Measurements from ENCODE around the gene MBLAC1. TPM values are rescaled to one million over a fixed set of nuclear protein-coding genes. Genes with fewer than 3 reads are reported as not detected.

Gene MBLAC1
- total and polyA plus RNA-seq, 9 of the 15 experiments (the other 6 are each of a cell fraction or from before 2014, with no cell fraction given), result 0.03 to 3.1 (median 0.52) TPM

GRCh38 chr7:100081535-100082102 is 45.1 kb upstream of the MBLAC1 start, which contains the start of gene ZNF3:
TSS of gene ZNF3 (minus strand) at chr7:100081723. CDS start at chr7:100077357, 4,366 bp downstream.
- Histone ChIP-seq H4K20me1 (replicated peaks; ENCODE audit: control insufficient read depth, insufficient read depth, low read length) (no peaks in the 10 kb centered on the region), H2AFZ (ENCODE audit: low read depth, low read length) (peak within 1 kb of the TSS; percentile 96), H3K36me3 (ENCODE audit: control insufficient read depth, insufficient read depth, low read length) (peaks cover 34% of the 10 kb centered on the region), H3K9me1 (ENCODE audit: control insufficient read depth, insufficient read depth, low read length) (peaks cover 4% of the 10 kb centered on the region), H3K4me3 (peak within 1 kb of the TSS; percentile 67), H3K4me1 (replicated peaks in 1 of 2; ENCODE audit: control insufficient read depth in 2 of 2, insufficient read depth in 2 of 2, low read length in 2 of 2) (peaks cover 10 to 26% of the 10 kb centered on the region in 2 experiments; a peak in 4 of 5 replicates), H3K27me3 (ENCODE audit: control insufficient read depth in 2 of 2, insufficient read depth in 2 of 2, low read length in 2 of 2) (no peaks in the 10 kb centered on the region), H3K27ac (ENCODE audit: extremely low read depth, low read depth, low read length) (peak within 1 kb of the TSS; percentile 90), H3K79me2 (ENCODE audit: control insufficient read depth, insufficient read depth, low read length) (peaks cover 47% of the 10 kb centered on the region), H3K9me3 (replicated peaks; ENCODE audit: control insufficient read depth, insufficient read depth, low read depth, low read length) (peaks cover 4% of the 10 kb centered on the region; the same call in 1 of the 2 replicates), H3K9ac (ENCODE audit: insufficient read depth in 1 of 2, low read depth in 2 of 2, low read length in 2 of 2) (peak within 1 kb of the TSS; percentile 92 to 98), H3K4me2 (ENCODE audit: insufficient read depth, low read length) (peak within 1 kb of the TSS; percentile 99)
- under 1% methylated on average over 51 of the region's 55 CpGs for WGBS (ENCODE audit: insufficient coverage, low coverage, missing lambda C conversion rate)
- no TSS peak for BruUV-seq (replicated peaks)
- DNase-seq (ENCODE audit: extremely low read depth in 1 of 4, low spot score in 3 of 4) (peak; percentile 92 to 100 (median 95)), FAIRE-seq (peak; percentile 94), ATAC-seq (peak; percentile 92)
- in situ Hi-C loops (cut with MboI) (no loop called here), intact Hi-C loops (cut with micrococcal nuclease) (loop anchor here (1.0 to 5.0 kb wide), 8 partner anchors 20 to 168 kb away; partner anchors contain the start of genes AP4M1, CNPY4, MBLAC1 and MCM7)
- ChIA-PET POLR2A (interaction anchor here (0.6 to 4.4 kb wide), 10 partner anchors 10 to 54 kb away, joined by 3 to 20 read pairs (median 6); partner anchors contain the start of genes AP4M1 and MCM7), CTCF (ENCODE audit: low intra/inter-chr PET ratio) (interaction anchor here (0.6 to 2.2 kb wide), 4 partner anchors 10 to 168 kb away, joined by 3 to 8 read pairs (median 5); no protein-coding TSS in a partner anchor)
- TF ChIP-seq CEBPG (CRISPR knock-in tag; IDR thresholded peaks at IDR 0.05), result no peak
- TF ChIP-seq CEBPG (tag; conservative IDR thresholded peaks at IDR 0.05 in 1 of 2, IDR thresholded peaks at IDR 0.05 in 1 of 2), result no peak
- TF ChIP-seq ETV1 (tag; conservative IDR thresholded peaks at IDR 0.05; ENCODE audit: low read depth), result peak; percentile 68
- TF ChIP-seq WHSC1 (IDR thresholded peaks at IDR 0.05; ENCODE audit: low read length), result no peak
- TF ChIP-seq KLF13 (tag; IDR thresholded peaks at IDR 0.05; ENCODE audit: borderline replicate concordance, low read depth), result peak; percentile 83; the same call in 1 of the 2 replicates
- TF ChIP-seq FOXK2 (conservative IDR thresholded peaks at IDR 0.05 in 1 of 2, IDR thresholded peaks at IDR 0.05 in 1 of 2; ENCODE audit: low read depth in 2 of 2), result peak; percentile 75 to 78; a peak in 3 of 4 replicates
- TF ChIP-seq GTF2E2 (tag; IDR thresholded peaks at IDR 0.05), result no peak
- peak; percentile 78; the same call in 1 of the 2 replicates for TF ChIP-seq SAFB (IDR thresholded peaks at IDR 0.05; ENCODE audit: borderline replicate concordance, low read depth, low read length)
- TF ChIP-seq THAP12 (CRISPR knock-in tag; IDR thresholded peaks at IDR 0.05), result peak; percentile 100
- TF ChIP-seq STAT5A (IDR thresholded peaks at IDR 0.05; ENCODE audit: borderline replicate concordance, low read length), result peak; percentile 65; the same call in 1 of the 2 replicates
- peak; percentile 96 to 100 for TF ChIP-seq E2F6 (IDR thresholded peaks at IDR 0.05; ENCODE audit: borderline replicate concordance in 1 of 2, extremely low read depth in 1 of 2, insufficient read depth in 1 of 2, insufficient read length in 1 of 2, low read depth in 1 of 2, low read length in 1 of 2, poor library complexity in 1 of 2, severe bottlenecking in 1 of 2)
- TF ChIP-seq SMC3 (conservative IDR thresholded peaks at IDR 0.05; ENCODE audit: insufficient read depth, low read depth, low read length), result peak; percentile 91
- no peak for TF ChIP-seq BRF2 (IDR thresholded peaks at IDR 0.05; ENCODE audit: borderline replicate concordance, insufficient read depth, insufficient read length)
- no peak for TF ChIP-seq ZNF232 (CRISPR knock-in tag; IDR thresholded peaks at IDR 0.05)
